ENCODE data around the gene HOXD9.

Gene HOXD9

DNA sequence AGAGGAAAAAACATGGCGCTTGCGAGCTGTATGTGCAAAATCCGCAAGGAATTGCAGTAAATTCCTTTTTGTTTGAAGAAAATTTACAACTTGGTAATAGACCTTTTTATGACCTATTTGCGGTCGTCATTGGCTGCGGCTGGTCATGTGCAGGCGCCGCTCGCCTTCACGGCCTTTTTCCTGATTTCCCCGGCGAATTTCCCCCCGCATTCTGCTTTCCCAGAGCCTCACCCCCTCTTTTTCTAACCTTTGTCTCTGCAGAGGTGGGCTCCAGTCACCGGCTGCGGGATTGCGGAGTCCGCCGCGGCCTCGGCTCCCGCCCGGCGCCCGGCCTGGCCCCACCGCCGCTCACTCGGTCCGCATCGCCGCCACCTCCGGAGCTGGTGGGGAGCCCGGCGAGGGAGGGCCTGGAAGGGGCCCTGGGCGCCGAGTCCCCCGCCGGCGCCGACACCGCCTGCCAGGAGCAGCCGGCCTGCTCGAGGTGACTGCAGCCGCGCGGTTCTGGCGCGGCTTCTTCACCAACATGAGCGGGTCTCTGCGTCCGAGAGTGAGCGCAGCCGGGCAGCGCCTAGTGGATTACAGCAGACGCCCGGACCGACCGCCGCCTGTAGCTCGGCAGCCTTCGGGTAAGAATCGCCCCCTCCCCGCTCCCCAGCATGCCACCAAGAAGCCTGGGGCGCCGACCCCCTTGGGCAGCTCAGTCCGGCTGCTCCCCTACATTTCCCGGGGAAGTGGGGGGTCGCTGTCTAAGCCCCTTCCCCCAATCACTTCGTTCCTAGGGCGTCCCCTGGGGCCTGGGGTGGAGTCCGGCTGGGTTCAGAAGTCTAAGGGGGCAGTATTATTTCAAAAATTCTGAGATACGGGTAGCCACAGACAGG lies 14.1 kb downstream of the HOXD9 start:
- FAIRE-seq = no peak
- DNase-seq (ENCODE audit: insufficient read length, low spot score) = peak; percentile 45

DNA sequence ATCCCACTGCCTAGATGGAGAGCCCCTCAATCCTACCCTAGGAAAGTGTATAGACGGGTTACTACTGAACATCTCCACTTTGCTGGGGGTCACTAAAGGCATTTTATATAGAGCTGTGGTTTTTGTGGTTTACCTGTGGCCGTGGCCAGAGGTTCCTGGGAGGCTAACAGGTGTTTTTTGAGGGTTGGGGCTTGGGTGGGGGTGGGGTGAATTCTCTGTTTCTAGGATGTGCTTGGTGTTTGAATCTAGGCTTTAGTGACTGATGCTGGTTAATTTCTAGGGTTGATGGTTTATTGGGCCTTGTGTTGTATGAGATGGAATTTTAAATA lies 14.7 kb downstream of the HOXD9 start:
- FAIRE-seq = no peak
- no peak for DNase-seq (ENCODE audit: insufficient read length, low spot score)

DNA sequence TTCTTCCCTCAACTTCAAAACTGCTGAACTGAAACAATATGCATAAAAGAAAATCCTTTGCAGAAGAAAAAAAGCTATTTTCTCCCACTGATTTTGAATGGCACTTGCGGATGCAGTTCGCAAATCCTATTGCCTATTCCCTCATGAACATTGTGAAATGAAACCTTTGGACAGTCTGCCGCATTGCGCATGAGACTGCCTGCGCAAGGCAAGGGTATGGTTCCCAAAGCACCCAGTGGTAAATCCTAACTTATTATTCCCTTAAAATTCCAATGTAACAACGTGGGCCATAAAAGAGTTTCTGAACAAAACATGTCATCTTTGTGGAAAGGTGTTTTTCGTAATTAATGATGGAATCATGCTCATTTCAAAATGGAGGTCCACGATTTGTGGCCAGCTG lies 15.4 kb downstream of the HOXD9 start:
- no peak for FAIRE-seq

DNA sequence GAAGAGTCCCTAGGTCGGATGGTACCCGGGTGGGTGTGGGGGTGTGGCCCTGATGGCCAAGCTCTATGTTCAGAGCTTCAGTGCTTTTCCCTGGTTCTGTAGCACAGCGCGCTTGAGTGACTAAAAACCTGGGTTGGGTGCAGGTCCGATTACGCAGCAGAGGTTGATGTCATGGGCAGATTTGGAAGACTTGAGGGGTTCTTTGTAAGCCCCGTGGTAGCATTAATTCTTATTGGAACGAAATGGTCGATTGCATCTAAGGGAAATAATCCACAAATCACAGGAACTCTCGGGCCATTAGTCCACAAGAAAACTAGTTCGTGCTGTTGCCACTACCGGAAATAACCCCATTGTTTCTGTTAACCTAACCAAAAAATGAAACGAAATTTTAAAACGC lies 16.0 kb downstream of the HOXD9 start:
- FAIRE-seq = no peak
- DNase-seq (ENCODE audit: insufficient read length, low spot score) = no peak

More for the DNA sequence above, 15.4 kb downstream of the HOXD9 start:
- no peak for DNase-seq (ENCODE audit: insufficient read length, low spot score)

DNA sequence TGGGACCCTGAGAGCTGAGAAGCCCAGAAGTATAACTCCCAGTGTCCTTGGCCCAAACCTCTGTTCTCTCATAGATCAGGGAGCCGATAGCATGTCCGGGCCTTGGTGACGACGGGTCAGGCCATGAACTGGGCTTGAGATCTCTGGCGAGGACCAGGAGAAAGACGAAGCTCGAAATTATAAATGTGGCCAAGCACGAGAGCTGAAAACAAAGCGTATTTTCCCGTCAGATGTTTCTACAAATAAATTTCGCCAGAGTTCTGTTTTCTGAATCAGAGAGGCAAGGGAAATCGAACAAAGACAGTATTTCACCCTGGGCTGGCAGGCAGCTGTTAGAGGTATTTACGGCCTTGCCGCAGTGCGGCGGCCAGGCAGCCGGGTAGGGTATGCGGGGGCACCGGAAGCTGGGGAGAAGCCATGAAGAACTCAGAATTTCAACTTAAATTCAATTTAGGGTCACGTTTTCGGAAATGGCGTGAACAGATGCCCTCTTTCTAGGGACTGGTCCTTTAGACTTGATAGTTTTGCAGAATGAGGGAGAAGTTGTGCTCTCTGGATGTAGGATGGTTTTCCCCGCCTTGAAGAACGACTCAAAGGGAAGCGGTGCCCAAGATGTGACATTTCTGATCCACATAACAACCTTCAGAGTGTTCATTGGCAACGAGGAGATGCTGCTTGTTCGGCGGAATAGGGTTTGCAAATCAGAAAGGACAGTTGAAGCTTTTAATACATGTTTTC lies 16.6 kb downstream of the HOXD9 start:
- DNase-seq (ENCODE audit: insufficient read length, low spot score) = no peak
- FAIRE-seq = peak; percentile 9

DNA sequence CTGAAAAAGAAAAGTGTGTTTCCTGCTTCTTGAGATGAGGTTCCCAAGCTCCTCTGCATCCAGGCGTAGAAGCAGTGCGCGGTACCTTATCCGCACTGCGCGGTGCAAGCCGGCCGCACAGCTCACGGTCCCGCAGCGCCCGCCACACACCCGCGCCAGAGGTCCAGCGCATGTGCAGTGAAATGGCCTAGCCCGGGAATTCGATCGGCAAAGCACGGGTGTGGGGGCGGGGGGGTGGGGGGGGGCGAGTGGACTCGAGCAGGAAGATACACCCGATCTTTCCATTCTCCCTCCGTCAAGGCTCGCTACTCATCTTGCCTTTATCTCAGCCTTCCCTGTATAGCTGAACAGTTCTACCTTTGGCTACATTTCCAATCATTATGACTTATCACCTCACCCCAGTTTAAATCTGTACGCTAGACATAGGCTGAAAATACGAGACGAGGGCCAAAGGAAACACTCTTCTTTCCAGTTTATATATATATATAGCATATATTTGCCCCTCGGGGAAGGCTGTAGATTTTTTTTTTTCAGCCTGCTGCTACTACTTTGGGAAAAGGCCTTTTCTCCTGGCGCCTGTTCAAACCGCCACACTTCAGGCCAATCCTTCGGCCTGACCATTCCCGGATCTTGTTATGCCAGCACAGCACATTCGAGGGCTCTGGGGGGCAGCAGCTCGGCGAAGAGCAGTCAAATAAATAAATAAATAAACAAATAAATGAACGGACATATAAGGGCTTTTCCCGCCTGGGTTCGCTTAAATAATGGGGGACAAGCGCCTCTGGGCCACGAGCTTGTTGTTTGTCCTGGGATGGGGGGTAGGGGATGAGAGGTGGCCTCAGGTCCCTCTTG lies 17.4 kb downstream of the HOXD9 start:
- FAIRE-seq = no peak
- no peak for DNase-seq (ENCODE audit: insufficient read length, low spot score)

DNA sequence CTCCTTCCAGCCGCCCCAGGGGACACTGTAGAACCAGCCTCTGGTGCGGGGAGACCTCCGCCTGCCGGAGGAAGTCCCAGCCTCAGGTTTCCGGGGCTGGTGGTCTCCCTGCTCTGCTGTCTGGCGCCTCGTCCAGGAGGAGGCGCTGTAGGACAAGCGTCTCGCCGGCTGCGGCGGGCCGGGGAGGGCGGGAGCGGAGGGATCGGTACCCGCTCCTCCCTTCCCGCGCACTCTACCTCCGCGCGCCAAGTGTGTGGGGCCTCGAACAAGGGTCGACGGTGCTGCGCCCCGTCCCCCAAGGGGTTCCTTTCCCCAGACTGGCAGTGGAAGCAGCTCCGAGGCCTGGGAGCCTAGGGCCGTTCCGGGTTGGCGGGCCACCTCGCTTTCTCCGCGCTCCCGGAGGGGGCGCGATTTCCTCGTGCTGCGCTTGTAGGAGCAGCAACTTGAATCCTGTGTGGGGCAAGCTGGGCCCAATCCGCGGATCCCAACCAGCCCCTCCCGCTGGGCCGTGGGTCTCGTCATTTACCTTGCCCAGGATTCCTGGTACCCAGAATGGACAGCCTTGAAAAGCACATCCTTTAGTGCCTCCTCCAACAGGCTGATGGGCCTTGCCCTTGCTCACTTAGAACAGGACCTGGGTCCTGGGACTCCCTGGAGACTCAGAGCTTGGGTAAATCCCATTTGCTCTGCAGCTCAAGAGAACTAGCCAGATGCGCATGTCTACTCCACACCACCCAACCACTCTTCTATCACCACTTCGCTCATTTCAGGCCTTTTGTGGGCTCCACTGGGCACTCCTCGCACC lies 18.2 kb downstream of the HOXD9 start:
- FAIRE-seq = peak; percentile 79
- peak; percentile 81 for DNase-seq (ENCODE audit: insufficient read length, low spot score)

DNA sequence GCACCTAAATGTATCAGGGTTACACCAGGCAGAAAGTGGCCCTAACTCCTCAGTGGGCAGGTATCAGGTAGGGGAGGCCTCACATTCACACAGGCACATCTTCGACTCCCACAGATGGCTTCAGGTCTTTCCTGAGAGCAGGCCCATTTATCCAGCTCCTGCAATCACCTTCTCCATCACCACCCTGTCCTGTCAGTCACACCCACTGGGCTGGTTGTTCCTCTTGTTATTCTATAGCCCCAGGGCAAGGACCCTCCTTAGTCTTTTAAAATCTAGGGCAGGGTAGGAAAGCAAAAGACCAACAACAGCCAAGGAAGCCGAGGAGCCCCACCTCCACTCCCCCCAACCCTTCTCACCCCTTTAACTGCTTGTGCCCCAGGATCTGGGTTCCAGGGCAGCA lies 19.8 kb downstream of the HOXD9 start:
- FAIRE-seq (no peak), DNase-seq (ENCODE audit: insufficient read length, low spot score) (no peak)

DNA sequence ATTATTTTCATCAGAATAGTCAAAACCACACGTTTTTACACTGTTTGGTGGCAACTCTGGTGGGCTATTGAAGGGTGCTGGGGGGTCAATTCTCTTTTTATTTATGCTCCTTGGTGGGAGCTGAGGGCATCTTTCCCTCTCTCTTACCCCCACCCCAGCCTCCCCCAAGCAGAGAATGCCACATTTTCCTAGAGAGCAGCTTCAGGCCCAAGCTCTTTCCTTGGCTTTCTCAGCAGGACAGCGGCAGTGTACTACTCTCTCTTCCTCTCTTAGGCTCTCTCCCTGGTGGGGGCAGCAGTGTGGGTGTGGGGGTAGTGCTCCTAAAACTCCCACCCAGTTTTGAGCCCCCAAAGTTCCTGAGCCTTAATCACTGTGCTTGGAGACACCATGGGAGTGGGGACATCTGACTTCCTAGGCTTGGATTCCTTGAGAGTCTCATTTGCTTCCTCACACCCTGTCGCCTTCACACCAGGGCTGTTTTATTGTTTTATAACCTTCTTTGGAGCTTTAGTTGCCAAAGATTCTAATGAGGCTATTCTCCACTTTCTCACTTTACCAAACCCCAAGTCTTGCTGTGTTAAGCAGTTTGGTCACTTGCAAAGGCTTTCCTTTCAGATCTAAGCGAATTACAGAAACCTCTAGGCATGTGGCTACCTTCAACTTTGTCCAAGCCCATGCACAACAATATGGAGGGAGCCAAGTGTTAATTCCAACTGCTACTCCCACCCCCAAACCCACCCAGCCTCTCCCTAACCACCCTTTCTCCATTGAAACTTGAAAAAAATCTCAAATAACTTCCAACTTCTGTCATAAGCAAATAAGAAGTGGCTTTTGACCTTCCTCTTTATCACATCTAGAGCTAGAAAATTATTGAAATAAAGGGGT lies 22.8 kb downstream of the HOXD9 start:
- FAIRE-seq = no peak
- DNase-seq (ENCODE audit: insufficient read length, low spot score) = no peak

DNA sequence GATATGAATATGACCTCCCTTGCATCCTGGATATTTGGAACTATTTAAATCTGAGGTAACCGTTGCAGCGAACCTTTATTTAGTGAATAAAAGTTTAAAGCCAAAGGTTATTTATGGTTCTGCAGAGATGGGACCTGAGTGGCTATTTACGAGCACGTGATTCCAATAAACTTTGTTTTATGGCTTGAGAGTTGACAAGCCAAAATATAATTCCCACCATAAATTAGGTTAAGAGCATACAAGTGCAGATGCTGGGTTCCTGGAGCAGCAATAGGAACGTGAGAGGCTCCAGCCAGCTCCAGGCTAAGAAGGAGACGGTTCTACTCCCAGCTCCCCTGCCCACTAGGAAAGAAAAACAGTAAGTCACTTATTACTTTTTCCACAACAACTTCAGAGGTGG lies 23.6 kb downstream of the HOXD9 start:
- FAIRE-seq (no peak), DNase-seq (ENCODE audit: insufficient read length, low spot score) (no peak)

DNA sequence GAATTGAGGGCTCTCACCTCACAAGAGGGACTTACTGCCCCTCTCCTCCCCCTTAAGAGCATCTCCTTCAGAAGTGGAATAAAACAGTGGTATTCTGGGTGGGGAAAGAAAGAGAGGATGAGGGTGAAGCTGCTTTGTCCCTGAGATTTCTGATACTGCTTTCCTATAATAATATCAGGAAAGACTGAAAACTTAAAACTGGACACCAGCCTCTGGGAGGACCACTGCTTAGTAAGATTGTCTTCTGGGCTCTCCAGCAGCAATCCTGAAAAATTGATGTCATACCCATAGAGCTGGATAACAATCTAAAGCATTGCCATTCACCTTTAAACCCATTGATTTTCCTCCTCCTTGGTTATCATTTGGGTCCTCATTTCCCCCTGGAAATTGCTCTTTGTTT lies 24.1 kb downstream of the HOXD9 start:
- DNase-seq (ENCODE audit: insufficient read length, low spot score) (no peak), FAIRE-seq (no peak)

DNA sequence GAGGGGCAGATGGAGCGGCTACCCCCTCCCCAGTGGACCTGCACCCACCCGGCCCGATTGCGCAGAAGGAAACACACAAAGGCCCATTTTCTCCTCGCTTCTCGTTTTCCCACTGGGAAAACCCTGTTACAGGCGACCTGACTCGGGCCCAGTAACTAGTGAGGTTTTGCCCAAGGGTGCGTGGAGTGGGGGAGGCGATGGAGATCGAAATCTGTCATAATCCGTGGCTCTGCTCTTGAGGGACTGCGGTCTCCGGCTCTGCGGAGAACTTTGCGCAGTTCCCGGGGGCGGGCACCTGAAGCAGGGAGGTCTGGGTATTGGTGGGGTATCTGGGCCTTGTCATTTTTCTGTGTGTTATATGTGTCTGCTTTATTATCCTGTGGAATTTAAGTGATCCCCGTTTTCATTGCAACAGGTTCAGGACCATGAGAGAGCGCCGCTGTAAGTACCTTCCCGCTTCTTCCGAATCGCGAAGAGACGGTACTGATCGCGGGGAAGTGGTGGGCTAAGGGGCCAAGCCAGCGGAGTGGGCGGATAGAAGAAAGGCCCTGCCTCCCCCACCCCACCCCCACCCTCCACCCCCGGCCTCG lies 24.8 kb downstream of the HOXD9 start:
- DNase-seq (ENCODE audit: insufficient read length, low spot score) = no peak
- FAIRE-seq = no peak

DNA sequence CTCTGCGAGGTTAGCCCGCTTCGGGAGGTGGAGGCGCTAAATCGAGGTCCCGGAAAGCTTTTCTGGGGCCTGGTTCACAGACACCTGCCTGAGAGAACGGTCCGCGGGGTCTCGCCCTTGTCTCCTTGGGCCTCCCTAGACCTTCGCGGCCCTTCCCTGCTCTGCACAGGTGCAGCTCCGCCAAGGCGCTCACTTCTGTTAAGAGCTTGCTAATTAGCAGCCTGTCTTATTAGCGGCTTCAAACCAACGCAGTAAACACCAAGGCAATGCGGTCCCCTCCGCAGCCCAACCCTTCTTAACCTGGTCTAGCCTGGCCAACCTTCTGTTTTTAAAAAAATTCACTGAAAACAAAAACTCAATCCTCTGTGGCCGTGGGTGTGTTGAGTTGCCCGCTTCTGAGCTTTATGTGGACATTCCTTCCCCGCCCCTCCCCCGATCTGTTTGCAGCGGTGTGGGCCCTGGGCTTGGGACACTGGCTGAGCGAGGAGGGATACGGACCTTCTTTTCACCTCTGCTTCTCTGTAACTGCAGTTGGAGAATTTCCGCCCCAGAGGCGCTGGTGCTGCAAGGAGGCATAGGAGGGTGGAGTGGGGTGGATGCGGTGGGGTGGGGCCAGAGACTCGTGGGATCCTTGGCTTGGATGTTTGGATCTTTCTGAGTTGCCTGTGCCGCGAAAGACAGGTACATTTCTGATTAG lies 25.4 kb downstream of the HOXD9 start:
- DNase-seq (ENCODE audit: insufficient read length, low spot score) (no peak), FAIRE-seq (no peak)

DNA sequence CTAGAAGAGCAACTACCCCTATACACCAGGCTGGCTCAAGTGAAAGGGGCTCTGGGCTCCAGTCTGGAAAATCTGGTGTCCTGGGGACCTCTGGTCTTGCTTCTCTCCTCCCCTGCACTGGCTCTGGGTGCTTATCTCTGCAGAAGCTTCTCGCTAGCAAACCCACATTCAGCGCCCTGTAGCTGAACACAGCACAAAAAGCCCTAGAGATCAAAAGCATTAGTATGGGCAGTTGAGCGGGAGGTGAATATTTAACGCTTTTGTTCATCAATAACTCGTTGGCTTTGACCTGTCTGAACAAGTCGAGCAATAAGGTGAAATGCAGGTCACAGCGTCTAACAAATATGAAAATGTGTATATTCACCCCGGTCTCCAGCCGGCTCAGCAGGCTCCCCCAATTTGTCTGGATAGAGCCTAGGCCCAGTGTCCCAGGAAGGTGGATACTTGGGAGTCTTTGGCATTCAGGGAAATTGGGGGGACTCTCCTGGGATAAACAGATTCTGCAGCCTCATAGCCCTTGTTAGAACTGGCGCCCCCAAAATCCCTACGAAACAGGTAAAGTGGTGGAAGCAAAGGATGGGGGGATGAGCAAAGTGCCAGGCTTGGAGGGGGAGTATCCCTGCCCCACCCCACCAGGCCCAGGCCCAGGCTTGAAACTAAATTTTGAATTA lies 26.4 kb downstream of the HOXD9 start:
- FAIRE-seq (no peak), DNase-seq (ENCODE audit: insufficient read length, low spot score) (no peak)

DNA sequence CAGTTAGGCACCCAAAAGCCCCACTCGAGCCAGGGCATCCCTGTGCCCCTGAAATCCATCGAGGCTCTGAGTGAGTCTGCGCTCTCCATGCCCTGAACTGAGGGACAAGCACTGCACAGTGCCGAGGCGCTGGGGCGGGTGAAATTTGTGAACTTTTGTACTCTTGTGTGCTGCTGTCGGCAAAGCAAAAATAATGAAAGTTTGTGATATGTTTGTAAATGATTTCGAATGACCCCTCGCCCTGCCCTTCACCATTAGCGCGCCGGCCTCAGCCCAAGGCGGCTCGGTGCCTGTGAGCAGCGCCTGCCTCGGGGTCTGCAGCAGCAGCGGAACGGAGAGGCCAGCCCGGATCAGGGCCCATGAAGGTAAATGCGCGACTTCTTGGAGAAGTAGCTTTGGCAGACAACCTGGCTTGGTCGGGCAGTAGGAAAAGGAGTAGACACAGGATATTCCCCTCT lies 27.0 kb downstream of the HOXD9 start:
- no peak for FAIRE-seq
- no peak for DNase-seq (ENCODE audit: insufficient read length, low spot score)

DNA sequence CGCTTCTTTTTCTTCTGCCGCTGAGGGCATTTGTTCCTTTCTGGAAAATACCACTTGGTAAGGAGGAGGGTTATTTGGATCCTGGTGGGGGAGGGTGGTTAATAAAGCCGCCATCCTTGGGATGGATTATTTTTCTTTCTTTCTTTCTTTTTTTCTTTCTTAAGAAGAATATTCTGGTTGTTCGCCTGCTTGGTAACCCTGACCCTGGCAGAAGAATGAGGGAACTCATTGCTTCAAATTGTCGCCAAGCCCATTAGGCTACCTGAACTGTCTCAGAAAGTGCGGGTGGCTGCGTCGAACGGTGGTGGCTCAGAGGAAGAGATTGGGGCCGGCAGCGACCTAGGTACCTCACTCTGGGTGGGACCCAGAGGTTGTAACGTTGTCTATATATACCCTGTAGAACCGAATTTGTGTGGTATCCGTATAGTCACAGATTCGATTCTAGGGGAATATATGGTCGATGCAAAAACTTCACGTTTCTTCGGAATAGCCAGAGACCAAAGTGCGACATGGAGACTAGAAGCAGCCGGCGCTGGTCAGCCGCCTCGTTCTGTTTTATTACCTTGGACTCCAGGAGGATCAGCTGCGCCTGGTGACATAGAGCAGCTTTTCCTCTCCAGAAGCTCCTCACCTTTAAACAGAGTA lies 27.5 kb downstream of the HOXD9 start:
- FAIRE-seq = no peak
- DNase-seq (ENCODE audit: insufficient read length, low spot score) = no peak
